Cardiac muscle cell (in vitro differentiated cells and primary cell): Measurements from ENCODE around the gene FRMD3. TPM values are rescaled to one million over a fixed set of nuclear protein-coding genes. Genes with fewer than 3 reads are reported as not detected.
"Not testable (repeated sequence)": the region's sequence is repeated elsewhere in the genome, so short reads cannot be mapped to it uniquely, and the experiment has no call there.

Source experiments
- DNase-seq, 2 donors: peaks; one replicate each; pipeline versions ENCODE4 v3.0.0 to v3.0.0-alpha.2; 2010 to 2017; ENCODE audit warnings: low read depth in 1 of 2, low spot score in 1 of 2
- H3K27ac ChIP-seq: fragments of 200-600 bp; sonication (generic); 2 replicates; pipeline ENCODE4 v1.5.1; 2016
- H3K27me3 ChIP-seq: fragments of 200-600 bp; sonication (generic); 2 replicates; pipeline ENCODE4 v1.6.0; 2016; ENCODE audit warnings: control low read depth
- H3K36me3 ChIP-seq: fragments of 200-600 bp; sonication (generic); 2 replicates; pipeline ENCODE4 v1.5.1; 2016; ENCODE audit warnings: control low read depth
- H3K4me1 ChIP-seq: fragments of 200-600 bp; sonication (generic); 2 replicates; pipeline ENCODE4 v1.8.1; 2017; ENCODE audit warnings: low read depth, mild to moderate bottlenecking, mixed run types
- H3K4me3 ChIP-seq: fragments of 200-600 bp; sonication (generic); 2 replicates; pipeline ENCODE4 v1.5.1; 2016; ENCODE audit warnings: mild to moderate bottlenecking
- H3K9me3 ChIP-seq: fragments of 200-600 bp; sonication (generic); 2 replicates; pipeline ENCODE4 v1.5.1; 2017; ENCODE audit warnings: low read depth, mild to moderate bottlenecking, control low read depth
- CTCF ChIP-seq: IDR thresholded peaks from 2 replicates; pipeline ENCODE4 v1.5.1; 2012; ENCODE audit warnings: low read depth, mild to moderate bottlenecking, low read length
- polyA plus RNA-seq: library from polyadenylated mRNA; unstranded; fragments of >200 nt; fragmentation: Nextera tagmentation; extraction: Ambion mirVana; gene quantifications from 2 replicates; pipeline ENCODE4 v1.2.1, GENCODE V29; 2016
- total RNA-seq: library from RNA; depleted of rRNA; stranded (reverse); fragments of >200 nt; gene quantifications from 2 replicates; pipeline ENCODE4 v1.2.3, GENCODE V29; 2016

FRMD3 gene
- total and polyA plus RNA-seq, 2 experiments from 2014 or later: 61.5 to 66.4 TPM

- Histone ChIP-seq H3K9me3 (no peaks in the 10 kb centered on the region), H3K4me1 (no peaks in the 10 kb centered on the region), H3K36me3 (no peaks in the 10 kb centered on the region), H3K4me3 (no peak overlapping the region), H3K27me3 (no peaks in the 10 kb centered on the region), H3K27ac (no peak overlapping the region)
- DNase-seq: no peak
- TF ChIP-seq CTCF: no peak
Observed at GRCh38 chr9:83379045-83379444, 159.2 kb downstream of the FRMD3 start.

- no peak overlapping the region for H3K27ac ChIP-seq
- no peaks in the 10 kb centered on the region for H3K9me3 ChIP-seq
Observed at GRCh38 chr9:83372957-83373356, 165.2 kb downstream of the FRMD3 start.

GRCh38 chr9:83367326-83367725 is 170.9 kb downstream of the FRMD3 start:
- DNase-seq: no peak

More at GRCh38 chr9:83372957-83373356, 165.2 kb downstream of the FRMD3 start:
- Histone ChIP-seq H3K4me1 (no peaks in the 10 kb centered on the region), H3K36me3 (no peaks in the 10 kb centered on the region), H3K4me3 (no peak overlapping the region), H3K27me3 (no peaks in the 10 kb centered on the region)
- DNase-seq: no peak
- no peak for TF ChIP-seq CTCF

GRCh38 chr9:83362341-83362995 is 175.7 kb downstream of the FRMD3 start:
- TF ChIP-seq CTCF: no peak
- Histone ChIP-seq H3K36me3 (no peaks in the 10 kb centered on the region), H3K9me3 (no peaks in the 10 kb centered on the region), H3K27ac (no peak overlapping the region), H3K4me1 (no peaks in the 10 kb centered on the region), H3K27me3 (no peaks in the 10 kb centered on the region), H3K4me3 (no peak overlapping the region)
- no peak for DNase-seq

More at GRCh38 chr9:83367326-83367725, 170.9 kb downstream of the FRMD3 start:
- no peaks in the 10 kb centered on the region for H3K9me3 ChIP-seq
- H3K27ac ChIP-seq: no peak overlapping the region
- H3K36me3 ChIP-seq: no peaks in the 10 kb centered on the region
- H3K4me3 ChIP-seq: no peak overlapping the region
- TF ChIP-seq CTCF: no peak
- no peaks in the 10 kb centered on the region for H3K27me3 ChIP-seq
- no peaks in the 10 kb centered on the region for H3K4me1 ChIP-seq

GRCh38 chr9:83359039-83359438 is 179.2 kb downstream of the FRMD3 start:
- no peaks in the 10 kb centered on the region for H3K9me3 ChIP-seq
- no peak overlapping the region for H3K27ac ChIP-seq
- no peak for DNase-seq
- no peak overlapping the region for H3K4me3 ChIP-seq
- no peaks in the 10 kb centered on the region for H3K36me3 ChIP-seq
- H3K27me3 ChIP-seq: no peaks in the 10 kb centered on the region
- no peaks in the 10 kb centered on the region for H3K4me1 ChIP-seq
- TF ChIP-seq CTCF: no peak

GRCh38 chr9:83358493-83358892 is 179.7 kb downstream of the FRMD3 start:
- DNase-seq, H3K27ac ChIP-seq, H3K36me3 ChIP-seq, H3K4me3 ChIP-seq, H3K4me1 ChIP-seq, H3K27me3 ChIP-seq, H3K9me3 ChIP-seq: not testable (repeated sequence)
